Right lobe of liver (tissue), 4 donors: Measurements from ENCODE around the gene LMTK3.

Experiments
- POLR2A ChIP-seq: fragments of 450-650 bp; IDR thresholded peaks from one replicate; pipeline ENCODE4 v1.6.1; 2017; ENCODE audit warnings: antibody characterized with exemption, mild to moderate bottlenecking
- TF ChIP-seq, protein P1 (sequence below), 4 donors: fragments of 200-600 bp in 3 of 4; fragments of 450-650 bp in 1 of 4; IDR thresholded peaks; one replicate each; pipeline versions ENCODE4 v1.5.1 to v1.8.0; 2016 to 2022; ENCODE audit warnings: antibody characterized with exemption in 4 of 4, mild to moderate bottlenecking in 2 of 4
- donor health status: DM: no; HTN: no; CAD: no.
- donor health status: DM: no; HTN: no; CAD: no.
- donor health status: DM: no; HTN: yes; CAD: no.

DNA sequence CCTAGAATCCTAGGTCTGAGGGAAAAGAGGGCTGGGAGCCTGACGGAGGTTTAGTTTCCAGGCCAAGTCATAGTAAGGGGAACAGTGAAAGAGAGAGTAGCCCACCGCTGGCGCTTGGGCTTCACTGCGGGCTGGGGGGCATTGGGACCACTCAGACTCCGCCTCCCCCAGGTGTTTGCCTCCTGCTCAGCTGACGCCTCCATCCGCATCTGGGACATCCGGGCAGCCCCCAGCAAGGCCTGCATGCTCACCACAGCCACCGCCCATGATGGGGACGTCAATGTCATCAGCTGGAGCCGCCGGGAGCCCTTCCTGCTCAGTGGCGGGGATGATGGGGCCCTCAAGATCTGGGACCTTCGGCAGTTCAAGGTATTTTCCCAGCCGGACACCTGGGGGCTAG, 60.8 kb downstream of the LMTK3 start:
- no peak for TF ChIP-seq POLR2A
- TF ChIP-seq, protein P1, sequence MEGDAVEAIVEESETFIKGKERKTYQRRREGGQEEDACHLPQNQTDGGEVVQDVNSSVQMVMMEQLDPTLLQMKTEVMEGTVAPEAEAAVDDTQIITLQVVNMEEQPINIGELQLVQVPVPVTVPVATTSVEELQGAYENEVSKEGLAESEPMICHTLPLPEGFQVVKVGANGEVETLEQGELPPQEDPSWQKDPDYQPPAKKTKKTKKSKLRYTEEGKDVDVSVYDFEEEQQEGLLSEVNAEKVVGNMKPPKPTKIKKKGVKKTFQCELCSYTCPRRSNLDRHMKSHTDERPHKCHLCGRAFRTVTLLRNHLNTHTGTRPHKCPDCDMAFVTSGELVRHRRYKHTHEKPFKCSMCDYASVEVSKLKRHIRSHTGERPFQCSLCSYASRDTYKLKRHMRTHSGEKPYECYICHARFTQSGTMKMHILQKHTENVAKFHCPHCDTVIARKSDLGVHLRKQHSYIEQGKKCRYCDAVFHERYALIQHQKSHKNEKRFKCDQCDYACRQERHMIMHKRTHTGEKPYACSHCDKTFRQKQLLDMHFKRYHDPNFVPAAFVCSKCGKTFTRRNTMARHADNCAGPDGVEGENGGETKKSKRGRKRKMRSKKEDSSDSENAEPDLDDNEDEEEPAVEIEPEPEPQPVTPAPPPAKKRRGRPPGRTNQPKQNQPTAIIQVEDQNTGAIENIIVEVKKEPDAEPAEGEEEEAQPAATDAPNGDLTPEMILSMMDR (IDR thresholded peaks at IDR 0.05) = no peak
